Ramos (cell line): ENCODE measurements around the gene SLA2.
"Not testable (repeated sequence)": the region's sequence is repeated elsewhere in the genome, so short reads cannot be mapped to it uniquely, and the experiment has no call there.

Experiments
- in situ Hi-C: fragments of 300-500 bp; cut with MboI; formaldehyde crosslinking; loops from one replicate; pipeline ENCODE4 v1.14.3; 2022; ENCODE audit warnings: low sequenced_read_pairs; ENCODE audit not compliant: unreplicated experiment

The SLA2 gene

DNA sequence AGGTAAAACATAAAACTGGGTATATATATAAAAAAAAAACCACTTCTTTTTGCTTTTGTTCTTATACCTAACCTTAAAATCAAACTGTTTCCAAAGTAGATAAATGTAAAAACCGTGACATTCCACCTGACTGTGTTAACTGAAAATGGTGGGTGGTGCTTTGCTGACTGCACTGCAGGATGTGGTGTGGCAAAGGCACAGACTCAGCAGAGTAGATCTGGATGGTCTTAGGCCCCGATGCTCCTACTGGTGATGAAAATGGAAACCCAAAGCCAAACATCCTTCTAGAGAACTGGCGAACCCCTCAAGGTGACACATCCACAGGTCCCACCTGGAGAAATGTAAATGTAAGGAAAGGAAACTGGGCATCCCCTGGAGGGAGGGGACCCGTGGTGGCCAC, 63.7 kb downstream of the SLA2 start:
- in situ Hi-C loops, result no loop called here

DNA sequence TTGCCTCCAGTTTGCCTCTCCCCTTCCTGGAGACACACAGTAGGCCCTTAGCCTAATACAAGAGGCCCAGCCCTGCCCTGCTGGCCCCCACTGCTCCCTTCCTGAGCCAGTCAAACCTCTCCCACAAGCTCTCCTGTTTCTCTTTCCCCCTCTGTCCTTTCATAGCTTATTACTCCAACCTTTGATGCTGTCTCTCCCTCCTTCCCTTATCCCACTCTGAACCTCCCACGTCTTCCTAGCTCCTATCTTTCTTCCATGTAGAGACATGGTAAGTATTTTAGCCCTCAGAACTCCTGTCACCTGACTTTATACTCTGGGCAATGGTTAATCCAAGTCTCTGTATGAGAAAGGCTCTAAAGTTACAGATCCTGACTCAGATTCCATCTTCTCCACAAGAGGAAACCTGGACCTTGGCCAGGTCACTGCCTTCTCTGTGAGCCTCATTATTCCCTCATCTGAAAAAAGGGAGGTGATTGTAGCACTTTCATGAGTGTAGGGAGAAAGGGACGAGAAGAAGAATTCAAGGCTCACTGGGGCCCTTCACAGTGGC, 65.9 kb downstream of the SLA2 start:
- in situ Hi-C loops, result no loop called here

DNA sequence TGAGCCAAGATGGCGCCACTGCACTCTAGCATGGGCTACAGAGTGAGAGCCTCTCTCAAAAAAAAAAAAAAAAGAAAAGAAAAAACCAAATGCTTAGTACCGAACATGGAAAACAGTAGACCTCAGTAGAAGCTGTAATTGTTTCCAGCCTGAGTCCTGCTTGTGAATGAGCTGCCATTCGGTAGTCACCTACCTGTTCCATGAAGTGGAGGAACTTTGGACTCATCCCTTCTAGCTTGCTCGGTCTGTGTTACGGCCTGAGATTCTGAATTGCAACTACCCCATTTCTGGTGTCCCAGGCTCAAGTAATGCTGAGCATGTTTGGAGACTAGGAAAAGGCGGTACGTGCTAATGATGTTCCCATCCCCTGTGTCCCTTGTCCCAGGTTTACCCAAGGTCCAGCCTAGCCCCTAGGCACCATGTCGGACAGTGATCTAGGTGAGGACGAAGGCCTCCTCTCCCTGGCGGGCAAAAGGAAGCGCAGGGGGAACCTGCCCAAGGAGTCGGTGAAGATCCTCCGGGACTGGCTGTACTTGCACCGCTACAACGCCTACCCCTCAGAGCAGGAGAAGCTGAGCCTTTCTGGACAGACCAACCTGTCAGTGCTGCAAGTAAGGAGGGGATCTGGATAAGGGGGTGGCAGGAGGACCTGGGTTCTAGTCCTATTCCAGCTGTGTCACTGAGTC, 67.5 kb downstream of the SLA2 start:
- in situ Hi-C loops, result no loop called here

DNA sequence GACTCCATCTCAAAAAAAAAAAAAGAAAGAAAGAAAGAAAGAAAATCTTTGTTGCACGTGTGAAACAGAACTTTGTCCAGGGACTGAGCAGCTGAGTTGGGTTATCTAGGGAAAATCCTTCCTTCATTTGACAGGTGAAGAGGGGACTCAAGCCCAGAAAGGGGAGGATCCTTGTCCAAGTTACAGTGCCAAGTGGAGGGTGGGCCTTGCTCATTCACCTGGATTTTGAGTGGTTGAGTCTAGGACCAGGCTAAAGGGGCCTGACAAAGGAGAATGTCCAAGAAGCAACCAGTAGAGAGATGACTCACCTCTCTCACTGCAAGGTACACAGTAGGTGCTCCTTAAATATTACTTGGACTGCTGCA, 69.9 kb downstream of the SLA2 start:
- in situ Hi-C loops, result no loop called here

DNA sequence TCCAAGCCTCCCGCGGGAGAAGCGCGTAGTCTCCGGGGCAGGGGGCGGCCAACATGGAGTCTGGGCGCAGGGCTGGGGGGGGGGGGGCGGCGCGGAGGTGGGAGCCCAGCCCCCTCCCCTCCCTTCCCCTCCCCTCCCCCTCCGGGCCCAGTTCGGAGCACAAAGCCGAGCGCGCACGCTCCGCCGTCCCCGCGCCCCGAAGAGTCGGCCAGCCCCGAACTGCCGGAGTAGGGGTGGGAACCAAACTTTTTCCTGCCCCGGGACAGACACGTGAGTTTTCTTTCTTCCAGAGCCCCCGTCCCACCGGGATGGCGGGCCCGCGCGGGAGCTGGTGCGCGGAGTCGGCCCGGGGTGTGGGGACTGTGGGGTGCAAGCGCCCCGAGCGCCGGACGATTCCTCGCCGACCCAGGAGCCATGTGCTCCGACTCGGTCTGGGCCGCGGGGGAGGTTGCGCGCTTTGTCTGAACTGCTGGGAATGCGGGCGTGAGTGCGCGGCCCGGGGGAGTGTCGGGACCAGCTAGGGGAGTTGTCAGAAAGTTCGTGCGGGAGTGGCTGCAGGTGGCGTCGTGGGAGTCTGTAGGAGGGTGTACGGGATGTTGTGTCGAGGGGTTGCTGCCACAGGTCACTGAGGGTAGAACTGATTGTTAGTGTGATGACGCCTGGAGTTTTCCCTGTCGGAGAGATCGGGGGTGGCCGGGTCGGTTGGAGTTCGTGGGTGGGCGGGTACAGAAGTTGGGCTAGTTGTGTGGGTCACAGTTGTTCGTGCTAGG, 71.4 kb downstream of the SLA2 start:
- in situ Hi-C loops, result no loop called here

DNA sequence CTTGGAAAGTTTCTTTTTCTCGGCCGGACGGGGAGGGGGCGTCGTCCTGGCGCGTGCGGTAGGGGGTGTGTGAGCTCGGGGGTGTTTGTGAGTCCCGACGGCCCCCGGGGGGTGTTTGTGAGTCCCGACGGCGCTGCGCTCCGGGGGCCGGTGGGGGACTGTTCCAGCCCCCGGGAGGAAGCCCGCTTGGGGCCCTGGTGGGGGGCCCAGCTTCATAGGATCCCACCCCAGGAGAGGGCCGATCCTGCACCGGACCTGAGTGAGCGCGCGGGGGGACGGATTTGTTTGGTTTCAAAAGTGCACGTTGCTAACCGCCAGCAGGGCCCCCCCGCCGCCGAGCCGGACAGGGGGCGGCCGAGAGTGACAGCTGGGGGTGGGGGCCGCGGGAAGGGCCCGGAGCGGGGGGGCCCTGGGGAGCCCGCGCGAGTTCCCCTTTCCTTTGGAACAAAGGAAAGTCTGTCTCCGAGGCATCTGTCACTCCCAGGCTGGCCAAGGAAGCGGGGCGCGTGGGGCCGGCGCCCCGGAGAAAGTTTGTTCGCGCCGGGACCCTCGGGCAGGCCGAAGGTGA, 72.1 kb downstream of the SLA2 start:
- in situ Hi-C loops, result no loop called here

DNA sequence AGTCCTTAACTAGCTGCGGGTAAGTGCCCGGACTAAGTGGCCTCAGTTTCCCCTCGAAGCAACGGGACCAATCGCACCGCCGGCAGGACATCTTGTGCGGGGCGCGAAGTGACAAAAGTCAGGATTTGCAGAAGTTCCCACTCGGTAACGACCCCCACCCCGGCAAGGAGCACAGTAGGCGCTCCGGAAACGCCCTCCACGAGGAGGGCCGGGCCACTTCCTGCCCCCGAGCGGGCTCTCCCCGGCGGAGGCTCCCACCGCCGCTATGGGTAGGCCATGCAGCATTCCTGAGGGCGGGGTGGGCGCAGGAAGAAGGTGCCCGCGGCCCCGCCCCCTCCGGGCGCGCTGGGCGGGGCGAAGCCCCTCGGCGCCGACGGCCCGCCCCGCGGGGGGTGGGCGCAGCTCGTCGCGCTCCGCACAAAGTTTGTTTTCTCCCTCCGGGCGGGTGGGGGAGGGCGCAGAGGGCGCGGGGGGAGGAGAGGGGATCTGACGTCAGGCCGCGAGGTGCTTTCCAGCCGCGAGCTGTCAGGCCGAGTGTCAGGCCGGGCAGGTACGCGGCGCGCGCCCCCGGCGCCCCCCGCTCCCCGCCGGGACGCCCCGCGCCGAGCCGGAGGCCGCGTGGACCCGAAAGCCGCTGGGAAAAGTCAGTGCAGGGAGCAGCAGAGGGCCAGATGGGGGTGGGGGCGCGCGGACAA, 72.7 kb downstream of the SLA2 start, which contains the start of gene TGIF2:
TSS of gene TGIF2 (plus strand) at position 495 of the 695 bp plus-strand sequence. CDS start 5,178 bp downstream, outside the sequence.
- in situ Hi-C loops, result no loop called here

DNA sequence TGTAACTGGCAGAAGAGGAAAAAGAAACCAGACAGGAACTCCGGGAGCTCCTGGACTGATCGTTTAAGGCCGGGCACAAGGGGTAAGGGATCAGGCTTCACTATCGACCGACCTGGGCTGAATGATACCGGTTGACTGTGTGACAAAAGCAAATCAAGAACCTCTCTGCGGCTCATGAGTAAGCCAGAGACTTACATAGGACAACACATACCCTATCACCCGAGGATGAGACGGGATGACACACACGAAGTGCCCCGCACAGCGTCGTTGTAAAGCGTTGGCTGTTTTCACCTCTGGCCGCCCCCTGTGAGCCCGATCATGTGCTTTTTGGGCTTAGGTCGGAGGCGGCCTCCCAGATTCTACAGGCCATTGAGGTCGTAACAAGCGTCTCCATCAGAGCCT, 73.3 kb downstream of the SLA2 start:
- in situ Hi-C loops, result no loop called here

DNA sequence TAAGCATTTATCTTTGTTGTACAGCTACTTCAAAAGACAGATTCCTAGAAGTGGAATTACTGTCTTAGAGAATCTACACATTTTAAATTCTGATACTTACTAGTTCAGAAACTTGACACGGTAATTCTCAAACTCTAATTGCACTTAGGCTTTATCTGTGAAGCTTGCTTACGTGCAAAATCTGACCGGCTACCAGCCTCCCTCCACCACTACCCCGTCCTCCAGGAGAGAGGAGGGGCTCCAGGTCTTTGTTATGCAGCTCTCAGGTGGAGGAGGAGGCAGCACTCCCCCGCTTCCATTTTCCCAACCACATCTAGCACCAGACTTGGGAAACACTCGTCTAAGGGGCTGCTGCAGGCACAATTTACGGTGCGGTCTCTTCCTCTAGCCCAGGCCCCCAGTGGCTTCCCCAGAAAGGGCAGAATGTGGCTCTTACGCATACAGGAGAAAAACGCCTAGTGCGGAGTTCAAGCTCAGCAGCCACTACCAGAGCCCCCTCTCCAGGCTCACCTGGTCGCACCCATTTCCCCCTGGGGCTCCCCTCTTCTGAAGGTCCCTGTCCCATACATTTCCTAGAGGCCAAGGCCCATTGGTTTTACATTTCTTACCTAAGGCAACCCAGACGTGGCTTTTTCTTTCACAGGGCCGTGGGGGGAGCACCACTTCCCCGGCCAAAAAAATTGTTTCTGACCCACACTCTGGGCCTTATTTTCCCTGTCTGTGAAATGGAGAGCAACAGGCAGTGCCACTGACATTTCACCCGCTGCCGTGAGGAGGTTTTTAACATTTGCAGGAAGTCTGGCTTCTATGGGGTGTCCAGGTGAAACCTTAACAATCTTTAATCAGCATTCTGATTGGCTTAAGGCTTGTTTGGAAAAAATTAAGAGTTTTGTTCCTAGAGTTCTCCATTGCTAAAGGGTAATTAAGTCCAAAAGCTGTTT, 74.2 kb downstream of the SLA2 start:
- in situ Hi-C loops, result no loop called here

DNA sequence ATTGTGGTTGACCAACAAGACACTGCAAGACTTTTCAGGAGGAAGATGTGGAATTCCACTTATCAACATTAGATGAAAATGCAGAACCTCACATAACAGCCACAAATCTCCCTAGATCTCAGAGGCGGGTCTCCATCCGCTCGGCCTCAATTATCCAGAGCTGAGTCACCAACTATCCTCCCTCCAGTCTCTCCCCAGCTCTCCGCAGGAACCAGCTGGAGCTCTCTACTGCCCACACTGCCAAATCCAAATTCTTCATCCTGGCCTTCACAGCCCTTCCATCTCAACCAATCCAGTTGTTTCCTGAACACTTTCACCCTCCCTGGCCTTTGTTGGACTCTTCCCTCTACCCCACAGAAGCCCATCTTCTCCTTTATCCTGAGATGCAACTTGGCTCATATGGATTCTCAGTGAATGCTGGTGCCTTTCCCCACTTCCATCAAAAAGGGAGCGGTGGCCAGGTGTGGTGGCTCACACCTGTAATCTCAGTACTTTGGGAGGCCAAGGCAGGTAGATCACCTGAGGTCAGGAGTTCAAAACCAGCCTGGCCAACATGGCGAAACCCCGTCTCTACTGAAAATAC, 76.1 kb downstream of the SLA2 start:
- in situ Hi-C loops, result loop anchor here (5.0 kb wide), 1 partner anchor 32 kb away; no protein-coding TSS in a partner anchor

DNA sequence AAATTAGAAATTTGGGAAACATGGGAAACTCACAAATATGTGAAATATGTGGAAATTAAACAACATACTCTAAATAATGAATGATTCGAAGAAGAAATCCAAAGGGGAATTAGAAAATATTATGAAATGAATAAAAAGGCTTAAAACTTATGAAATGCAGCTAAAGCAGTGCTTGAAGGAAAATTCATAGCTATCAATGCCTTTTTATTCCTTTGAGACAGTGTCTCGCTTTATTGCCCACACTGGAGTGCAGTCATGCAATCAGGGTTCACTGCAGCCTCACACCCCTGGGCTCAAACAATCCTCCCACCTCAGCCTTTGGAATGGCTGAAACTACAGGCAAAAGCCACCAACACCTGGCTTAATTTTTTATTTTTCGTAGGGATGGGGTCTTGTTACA, 80.5 kb downstream of the SLA2 start:
- in situ Hi-C loops, result loop anchor here (5.0 kb wide), 1 partner anchor 37 kb away; no protein-coding TSS in a partner anchor

DNA sequence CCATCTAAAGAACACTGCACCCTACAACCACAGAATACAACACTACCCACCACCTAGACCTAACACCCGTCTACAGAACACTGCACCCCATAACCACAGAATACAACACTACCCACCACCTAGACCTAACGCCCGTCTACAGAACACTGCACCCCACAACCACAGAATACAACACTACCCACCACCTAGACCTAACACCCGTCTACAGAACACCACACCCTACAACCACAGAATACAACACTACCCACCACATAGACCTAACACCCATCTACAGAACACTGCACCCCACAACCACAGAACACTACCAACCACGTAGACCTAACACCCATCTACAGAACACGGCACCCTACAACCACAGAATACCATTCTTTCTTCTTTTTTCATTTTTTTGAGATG, 81.3 kb downstream of the SLA2 start:
- in situ Hi-C loops, result loop anchor here (5.0 kb wide), 1 partner anchor 38 kb away; no protein-coding TSS in a partner anchor

DNA sequence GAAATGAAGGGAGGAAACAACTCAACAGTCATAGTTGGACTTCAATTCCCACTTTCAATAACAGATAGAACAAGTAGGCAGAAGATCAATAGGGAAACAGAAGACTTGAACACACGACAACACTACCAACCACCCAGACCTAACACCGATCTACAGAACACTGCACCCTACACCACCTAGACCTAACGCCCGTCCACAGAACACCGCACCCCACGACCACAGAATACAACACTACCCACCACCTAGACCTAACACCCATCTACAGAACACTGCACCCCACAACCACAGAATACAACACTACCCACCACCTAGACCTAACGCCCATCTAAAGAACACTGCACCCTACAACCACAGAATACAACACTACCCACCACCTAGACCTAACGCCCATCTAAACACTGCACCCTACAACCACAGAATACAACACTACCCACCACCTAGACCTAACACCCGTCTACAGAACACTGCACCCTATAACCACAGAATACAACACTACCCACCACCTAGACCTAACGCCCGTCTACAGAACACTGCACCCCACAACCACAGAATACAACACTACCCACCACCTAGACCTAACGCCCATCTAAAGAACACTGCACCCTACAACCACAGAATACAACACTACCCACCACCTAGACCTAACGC, 81.8 kb downstream of the SLA2 start:
- in situ Hi-C loops, result not testable (repeated sequence)

DNA sequence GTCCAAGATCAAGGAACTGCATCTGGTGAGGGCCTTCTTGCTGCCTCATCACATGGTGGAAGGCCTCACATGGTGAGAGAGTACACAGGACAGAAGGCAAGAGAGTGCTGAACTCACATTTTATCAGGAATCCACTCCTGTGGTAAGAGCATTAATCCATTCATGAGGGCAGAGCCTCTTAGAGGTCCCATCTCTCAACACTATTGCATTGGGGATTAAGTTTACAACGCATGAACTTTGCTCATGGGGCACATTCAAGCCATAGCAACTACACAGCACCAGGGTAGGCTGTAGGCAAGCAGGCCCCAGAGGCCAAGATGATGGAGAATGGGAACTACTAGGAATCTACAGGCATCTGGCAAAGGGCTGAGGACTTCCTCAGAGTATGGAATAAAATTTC, 82.6 kb downstream of the SLA2 start:
- in situ Hi-C loops, result no loop called here

DNA sequence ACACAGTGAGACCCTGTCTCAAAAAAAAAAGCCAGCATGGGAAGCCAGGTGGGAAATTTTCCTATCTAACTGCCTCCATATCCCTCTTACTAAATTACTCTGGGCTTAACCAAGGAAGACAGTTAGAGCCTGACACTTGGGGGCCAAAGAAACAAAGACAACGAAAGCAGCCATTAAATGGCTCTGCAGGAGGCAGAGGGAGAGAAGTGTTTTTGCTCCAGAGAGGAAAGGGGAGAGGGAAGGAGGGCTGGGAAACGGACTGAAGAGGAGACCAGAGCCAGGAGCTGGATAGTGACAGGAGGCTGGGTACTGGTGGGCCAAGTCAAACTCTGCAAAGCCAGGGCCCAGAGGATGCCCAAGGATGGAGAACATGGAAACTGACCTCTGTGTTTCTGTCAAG, 83.3 kb downstream of the SLA2 start:
- in situ Hi-C loops, result no loop called here
